Gastroesophageal sphincter (tissue), 3 donors: ENCODE results near the gene CFHR3.
"Not testable (repeated sequence)": the region's sequence is repeated elsewhere in the genome, so short reads cannot be mapped to it uniquely, and the experiment has no call there.

ENCODE experiments used
- EP300 ChIP-seq: sonication (generic); formaldehyde crosslinking; IDR thresholded peaks from one replicate; pipeline ENCODE4 v1.6.1; 2017; ENCODE audit warnings: antibody characterized with exemption, mild to moderate bottlenecking
- POLR2A ChIP-seq, 2 donors: fragments of 450-650 bp; IDR thresholded peaks; one replicate each; pipeline ENCODE4 v1.6.1; 2017; ENCODE audit warnings: antibody characterized with exemption in 2 of 2, mild to moderate bottlenecking in 2 of 2, moderate library complexity in 1 of 2
- TF ChIP-seq, protein P1 (sequence below), 4 experiments: fragments of 200-600 bp in 2 of 4; fragments of 450-650 bp in 2 of 4; sonication (generic) in 1 of 4; IDR thresholded peaks; one replicate each; pipeline ENCODE4 v1.5.1; 2017 to 2019; ENCODE audit warnings: antibody characterized with exemption in 4 of 4, mild to moderate bottlenecking in 2 of 4, moderate library complexity in 2 of 4

DNA sequence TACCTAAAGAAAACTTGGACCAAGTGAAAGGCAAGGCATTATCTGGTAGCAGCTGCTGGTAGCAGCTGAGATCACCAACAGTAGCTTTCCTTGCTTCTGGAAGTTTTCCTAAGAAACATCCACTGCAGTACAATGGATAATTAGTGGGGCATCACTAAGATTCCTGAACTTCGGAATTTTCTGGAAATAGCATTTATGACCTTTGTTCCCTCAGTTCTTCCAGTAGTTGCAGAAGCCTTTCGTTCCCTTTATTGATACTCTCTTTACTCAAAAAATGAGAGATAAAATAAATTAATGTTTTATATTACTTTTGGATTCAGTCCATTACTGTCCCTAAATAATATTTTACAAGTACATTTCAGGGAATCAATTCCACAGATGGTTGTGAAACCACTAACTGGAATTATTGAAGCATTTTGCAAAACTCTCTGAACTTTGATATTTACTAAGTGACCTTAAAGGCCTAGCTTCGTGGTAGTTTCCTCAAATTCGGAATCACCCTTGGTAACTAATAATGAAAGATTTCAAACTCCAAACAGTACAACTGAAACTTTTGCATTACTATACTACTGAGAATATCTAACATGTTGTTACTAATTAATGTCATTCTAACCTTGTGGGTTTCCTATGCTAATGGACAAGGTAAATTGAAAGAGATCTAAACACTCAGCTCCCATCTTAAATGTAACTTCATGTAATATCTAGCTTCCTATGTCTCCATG, 9.5 kb upstream of the CFHR3 start:
- not testable (repeated sequence) for TF ChIP-seq POLR2A (IDR thresholded peaks at IDR 0.05); EP300
- TF ChIP-seq, protein P1, sequence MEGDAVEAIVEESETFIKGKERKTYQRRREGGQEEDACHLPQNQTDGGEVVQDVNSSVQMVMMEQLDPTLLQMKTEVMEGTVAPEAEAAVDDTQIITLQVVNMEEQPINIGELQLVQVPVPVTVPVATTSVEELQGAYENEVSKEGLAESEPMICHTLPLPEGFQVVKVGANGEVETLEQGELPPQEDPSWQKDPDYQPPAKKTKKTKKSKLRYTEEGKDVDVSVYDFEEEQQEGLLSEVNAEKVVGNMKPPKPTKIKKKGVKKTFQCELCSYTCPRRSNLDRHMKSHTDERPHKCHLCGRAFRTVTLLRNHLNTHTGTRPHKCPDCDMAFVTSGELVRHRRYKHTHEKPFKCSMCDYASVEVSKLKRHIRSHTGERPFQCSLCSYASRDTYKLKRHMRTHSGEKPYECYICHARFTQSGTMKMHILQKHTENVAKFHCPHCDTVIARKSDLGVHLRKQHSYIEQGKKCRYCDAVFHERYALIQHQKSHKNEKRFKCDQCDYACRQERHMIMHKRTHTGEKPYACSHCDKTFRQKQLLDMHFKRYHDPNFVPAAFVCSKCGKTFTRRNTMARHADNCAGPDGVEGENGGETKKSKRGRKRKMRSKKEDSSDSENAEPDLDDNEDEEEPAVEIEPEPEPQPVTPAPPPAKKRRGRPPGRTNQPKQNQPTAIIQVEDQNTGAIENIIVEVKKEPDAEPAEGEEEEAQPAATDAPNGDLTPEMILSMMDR (IDR thresholded peaks at IDR 0.05): not testable (repeated sequence)
